Lower leg skin (tissue), 3 donors: ENCODE data around the gene ST8SIA6.

Source experiments
- CTCF ChIP-seq, 3 donors: fragments of 450-650 bp; IDR thresholded peaks; one replicate each; pipeline ENCODE4 v1.5.1; 2016; ENCODE audit warnings: antibody characterized with exemption in 3 of 3, mild to moderate bottlenecking in 3 of 3, moderate library complexity in 2 of 3
- POLR2A ChIP-seq, 2 donors: fragments of 450-650 bp; IDR thresholded peaks; one replicate each; pipeline ENCODE4 v1.6.1; 2016 to 2017; ENCODE audit warnings: antibody characterized with exemption in 2 of 2, mild to moderate bottlenecking in 1 of 2, moderate library complexity in 1 of 2

- no peak for TF ChIP-seq POLR2A (IDR thresholded peaks at IDR 0.05)
- no peak for TF ChIP-seq CTCF (IDR thresholded peaks at IDR 0.05)
Measured at GRCh38 chr10:17450024-17450423, 4.4 kb downstream of the ST8SIA6 start.
